Heart left ventricle (tissue), 16 donors: ENCODE results near the gene IGF1R. TPM values are rescaled to one million over a fixed set of nuclear protein-coding genes. Genes with fewer than 3 reads are reported as not detected.

Experiments used
- ATAC-seq, 4 donors: fragments of 200-7000 bp; cut with Tn5 transposase; one replicate each; pipeline ENCODE4 v1.9.1; 2020 to 2022; ENCODE audit warnings: moderate library complexity in 4 of 4, mild to moderate bottlenecking in 3 of 4, moderate number of reproducible peaks in 1 of 4
- DNase-seq, 5 donors: peaks; one replicate each; pipeline ENCODE4 v3.0.0-alpha.2; 2020
- H3K27ac ChIP-seq, 12 donors: fragments of 200-600 bp; sonication (generic) in 4 of 12; one replicate each; pipeline versions ENCODE4 v1.5.0 to v1.8.0; 2016 to 2022; ENCODE audit warnings: mild to moderate bottlenecking in 2 of 12
- H3K27me3 ChIP-seq, 9 donors: fragments of 200-600 bp; sonication (generic) in 2 of 9; one replicate each; pipeline versions ENCODE4 v1.5.1 to v1.8.0; 2016 to 2022; ENCODE audit warnings: mild to moderate bottlenecking in 3 of 9
- H3K36me3 ChIP-seq, 9 donors: fragments of 200-600 bp; sonication (generic) in 2 of 9; one replicate each; pipeline versions ENCODE4 v1.5.0 to v1.8.0; 2018 to 2022; ENCODE audit warnings: mild to moderate bottlenecking in 2 of 9
- H3K4me1 ChIP-seq, 12 donors: fragments of 200-600 bp; sonication (generic) in 4 of 12; one replicate each; pipeline versions ENCODE4 v1.5.0 to v1.8.0; 2016 to 2022; ENCODE audit warnings: mild to moderate bottlenecking in 3 of 12
- H3K4me3 ChIP-seq, 12 donors: fragments of 200-600 bp; sonication (generic) in 4 of 12; one replicate each; pipeline versions ENCODE4 v1.5.0 to v1.8.0; 2017 to 2022; ENCODE audit warnings: mild to moderate bottlenecking in 9 of 12, moderate library complexity in 4 of 12
- H3K9me3 ChIP-seq, 12 donors: fragments of 200-600 bp; sonication (generic) in 4 of 12; one replicate each; pipeline versions ENCODE4 v1.5.0 to v1.8.0; 2016 to 2022; ENCODE audit warnings: mild to moderate bottlenecking in 1 of 12
- CTCF ChIP-seq, 12 donors: fragments of 200-600 bp; sonication (generic) in 4 of 12; IDR thresholded peaks; one replicate each; pipeline versions ENCODE4 v1.5.0 to v1.8.0; 2018 to 2022; ENCODE audit warnings: antibody characterized with exemption in 12 of 12, mild to moderate bottlenecking in 5 of 12
- POLR2A ChIP-seq, 2 donors: fragments of 450-650 bp; IDR thresholded peaks; one replicate each; pipeline ENCODE4 v1.6.1; 2017; ENCODE audit warnings: antibody characterized with exemption in 2 of 2, mild to moderate bottlenecking in 2 of 2, moderate library complexity in 2 of 2
- WGBS, 4 donors: extraction: QIAGEN DNeasy Blood & Tissue Kit in 2 of 4; methylation state at CpG; one replicate each; pipeline versions ENCODE4 v1.1.5 to v1.1.7; 2013 to 2018; 5-methylcytosine and 5-hydroxymethylcytosine counted together
- intact Hi-C, 10 donors: fragments of 100-400 bp; cut with DNase I; formaldehyde crosslinking; loops; one replicate each; pipeline versions ENCODE4 v1.11.1 to v1.14.2; 2022
- polyA plus RNA-seq, 2 donors: library from polyadenylated mRNA; stranded (reverse); fragments of 200-250 nt; gene quantifications; one replicate each; pipeline ENCODE4 v1.2.3, GENCODE V29; 2013
- total RNA-seq, 9 donors: library from RNA; depleted of rRNA in 2 of 9; stranded (reverse); fragments of >200 nt in 2 of 9; fragmentation: NEBNext Ultra II Directional in 3 of 9; extraction: Animal tissue kit (Norgen Biotek cat#: 25700) in 3 of 9; gene quantifications; one replicate each; pipeline versions ENCODE4 v1.1.0 to v1.2.4, GENCODE V29; 2016 to 2023
- donor health status: ischemic (EF 13 %, LVEDD 7.1; RV severe dilation, severe dysfunction).
- donor health status: healthy with polysubstance abuse.
- donor health status: DM: no; HTN: yes; CAD: no.
- donor health status: DM: no; HTN: no; CAD: no.
- donor health status: ischemic (EF 25% LVEDD 6.9; RV normal size, moderate dysfunction).
- donor health status: ischemic (EF 25% LVEDD 5.7; RV mildly dilated, moderate dysfunction).
- donor health status: healthy.
- donor health status: DM: yes; HTN: yes; CAD: no.
- donor health status: ischemic (EF 35%, LVEDD 5.7; RV mildly dilated, moderate dysfunction).
- donor health status: nonischemic (EF 11% LVEDD 7.7; RV severe dilation, severe dysfunction).
- donor health status: DM: yes; HTN: yes; CAD: no.
- donor health status: PGD.
- donor health status: ischemic (EF 29% LVEDD 5.4; RV normal size, mild dysfunction).
- donor health status: nonischemic (EF 23%, LVEDD 6.1; RV moderate dilation, normal function).

The IGF1R gene
- total and polyA plus RNA-seq, 11 donors, result 7.4 to 93.1 (median 40.5) TPM

- no peak for TF ChIP-seq POLR2A (IDR thresholded peaks at IDR 0.05)
- no peak for TF ChIP-seq CTCF (IDR thresholded peaks at IDR 0.05)
- Histone ChIP-seq H3K27ac (peak overlapping the region; percentile 19 to 90 (median 72)), H3K4me1 (peaks cover 0 to 93% (median 67%) of the 10 kb centered on the region in 12 donors), H3K36me3 (no peaks in the 10 kb centered on the region), H3K9me3 (no peaks in the 10 kb centered on the region), H3K4me3 (peak overlapping the region in 6 of 12 donors; percentile 1 to 33 (median 10)), H3K27me3 (no peaks in the 10 kb centered on the region)
- intact Hi-C loops, result loop anchor here in 5 of 10 donors (5.0 to 10.0 kb wide), 4 partner anchors 46 to 106 kb away; no protein-coding TSS in a partner anchor
- ATAC-seq (peak in 1 of 4 donors; percentile 24), DNase-seq (no peak)
- 35 to 50% (median 46%) methylated on average over 6 of the region's 6 CpGs for WGBS, 4 donors
Measured at GRCh38 chr15:98671060-98672008, 23.0 kb downstream of the IGF1R start.

- H3K27me3 ChIP-seq, result no peaks in the 10 kb centered on the region
- H3K9me3 ChIP-seq, result no peaks in the 10 kb centered on the region
- 95 to 98% (median 96%) methylated on average over 4 of the region's 4 CpGs for WGBS, 4 donors
- TF ChIP-seq CTCF (IDR thresholded peaks at IDR 0.05), result no peak
- no peak for TF ChIP-seq POLR2A (IDR thresholded peaks at IDR 0.05)
- H3K4me1 ChIP-seq, result peaks cover 0 to 88% (median 58%) of the 10 kb centered on the region in 12 donors
- DNase-seq (no peak), ATAC-seq (no peak)
- no peaks in the 10 kb centered on the region for H3K36me3 ChIP-seq
- intact Hi-C loops, result loop anchor here in 5 of 10 donors (5.0 to 10.0 kb wide), 4 partner anchors 44 to 104 kb away; no protein-coding TSS in a partner anchor
- peak overlapping the region in 10 of 12 donors; percentile 5 to 90 (median 75) for H3K27ac ChIP-seq
- H3K4me3 ChIP-seq, result no peak overlapping the region
Measured at GRCh38 chr15:98673133-98673532, 24.8 kb downstream of the IGF1R start.

GRCh38 chr15:98674336-98674735 is 26.0 kb downstream of the IGF1R start:
- peaks cover 0 to 79% (median 50%) of the 10 kb centered on the region in 12 donors for H3K4me1 ChIP-seq

More at GRCh38 chr15:98674336-98674735, 26.0 kb downstream of the IGF1R start:
- ATAC-seq (peak; percentile 89 to 91 (median 90)), DNase-seq (peak in 2 of 5 donors; percentile 37 to 39)
- Histone ChIP-seq H3K27me3 (no peaks in the 10 kb centered on the region), H3K4me3 (no peak overlapping the region), H3K9me3 (no peaks in the 10 kb centered on the region), H3K27ac (peak overlapping the region; percentile 22 to 90 (median 73)), H3K36me3 (no peaks in the 10 kb centered on the region)
- WGBS, 4 donors, result 35 to 40% (median 37%) methylated on average over 9 of the region's 9 CpGs
- no peak for TF ChIP-seq POLR2A (IDR thresholded peaks at IDR 0.05)
- no peak for TF ChIP-seq CTCF (IDR thresholded peaks at IDR 0.05)
- intact Hi-C loops, result loop anchor here in 5 of 10 donors (5.0 to 10.0 kb wide), 4 partner anchors 43 to 103 kb away; no protein-coding TSS in a partner anchor
